PC-3 (cell line): ENCODE results near the gene GRIK5. TPM values are rescaled to one million over a fixed set of nuclear protein-coding genes. Genes with fewer than 3 reads are reported as not detected.

Experiments
- ATAC-seq: fragments of 200-7000 bp; cut with Tn5 transposase; 2 replicates; pipeline ENCODE4 v1.9.1; 2020; ENCODE audit warnings: mild to moderate bottlenecking, moderate library complexity
- BruUV-seq: library from RNA; stranded (reverse); fragments of 400-500 nt; replicated peaks from 2 replicates; lab custom pipeline; 2021; lab: Mats Ljungman, UMichigan
- CTCF ChIA-PET: fragments of 300-600 bp; sonication (Branson Sonifier 250); formaldehyde crosslinking; loops from one replicate; lab custom pipeline; 2022; ENCODE audit warnings: antibody characterized with exemption; lab: Charles Lee
- POLR2A ChIA-PET: fragments of 300-600 bp; sonication (Branson Sonifier 250); formaldehyde crosslinking; loops from one replicate; lab custom pipeline; 2022; ENCODE audit warnings: antibody characterized with exemption; ENCODE audit not compliant: unreplicated experiment; lab: Charles Lee
- DNase-seq: peaks from one replicate; pipeline ENCODE4 v3.0.0-alpha.2; 2015
- H2AFZ ChIP-seq: fragments of 300-600 bp; sonication (generic); 2 replicates; pipeline ENCODE4 v1.6.0; 2016; ENCODE audit warnings: antibody characterized with exemption, low read length
- H3F3A ChIP-seq: fragments of 300-600 bp; sonication (generic); one replicate; pipeline ENCODE4 v1.6.0; 2017; ENCODE audit warnings: antibody characterized with exemption, low read length, control low read depth, mild to moderate bottlenecking; ENCODE audit not compliant: unreplicated experiment
- H3K27ac ChIP-seq: fragments of 300-600 bp; sonication (generic); 2 replicates; pipeline ENCODE4 v1.5.1; 2016; ENCODE audit warnings: mild to moderate bottlenecking, low read length
- H3K27me3 ChIP-seq: fragments of 300-600 bp; sonication (generic); 2 replicates; pipeline ENCODE4 v1.6.1; 2016; ENCODE audit warnings: low read length, mixed read lengths
- H3K36me3 ChIP-seq: fragments of 300-600 bp; sonication (generic); 2 replicates; pipeline ENCODE4 v1.6.1; 2016; ENCODE audit warnings: low read depth, mixed run types, low read length, mixed read lengths
- H3K4me1 ChIP-seq: fragments of 300-600 bp; sonication (generic); 2 replicates; pipeline ENCODE4 v1.5.1; 2016; ENCODE audit warnings: low read length; ENCODE audit not compliant: insufficient read depth
- H3K4me2 ChIP-seq: fragments of 300-600 bp; sonication (generic); 2 replicates; pipeline ENCODE4 v1.6.0; 2016; ENCODE audit warnings: low read length
- H3K4me3 ChIP-seq: fragments of 300-600 bp; sonication (generic); 2 replicates; pipeline ENCODE4 v1.5.1; 2016; ENCODE audit warnings: mild to moderate bottlenecking, low read length, mixed read lengths
- H3K79me2 ChIP-seq: fragments of 300-600 bp; sonication (generic); 2 replicates; pipeline ENCODE4 v1.6.1; 2017; ENCODE audit warnings: low read length, mixed read lengths
- H3K9ac ChIP-seq: fragments of 300-600 bp; sonication (generic); 2 replicates; pipeline ENCODE4 v1.6.0; 2016; ENCODE audit warnings: mild to moderate bottlenecking, low read length
- H3K9me2 ChIP-seq: fragments of 300-600 bp; sonication (generic); replicated peaks from 2 replicates; pipeline ENCODE4 v1.6.1; 2016; ENCODE audit warnings: mixed run types, low read length, mixed read lengths
- H3K9me3 ChIP-seq: fragments of 300-600 bp; sonication (generic); 2 replicates; pipeline ENCODE4 v1.6.1; 2016; ENCODE audit warnings: low read length, mixed read lengths
- H4K20me1 ChIP-seq: fragments of 300-600 bp; sonication (generic); 2 replicates; pipeline ENCODE4 v1.6.1; 2016; ENCODE audit warnings: low read length, mixed read lengths
- EZH2 ChIP-seq: fragments of 300-600 bp; sonication (generic); IDR thresholded peaks from one replicate; pipeline ENCODE4 v1.6.1; 2017; ENCODE audit warnings: antibody characterized with exemption, mild to moderate bottlenecking, low read length; ENCODE audit not compliant: unreplicated experiment
- EZH2phosphoT487 ChIP-seq: fragments of 300-600 bp; sonication (generic); IDR thresholded peaks from 2 replicates; pipeline ENCODE4 v1.6.1; 2018; ENCODE audit warnings: mild to moderate bottlenecking, antibody characterized with exemption, low read length, borderline replicate concordance
- intact Hi-C: fragments of 100-400 bp; cut with micrococcal nuclease; formaldehyde crosslinking; loops from 2 replicates; pipeline ENCODE4 v1.9.0; 2023
- total RNA-seq: library from RNA; depleted of rRNA; stranded (reverse); fragments of >200 nt; gene quantifications from 2 replicates; pipeline ENCODE4 v1.2.3, GENCODE V29; 2014; rRNA removed
- TF ChIP-seq, protein P1 (sequence below): fragments of 300-600 bp; sonication (generic); conservative IDR thresholded peaks from 2 replicates; pipeline ENCODE4 v1.5.1; 2017; ENCODE audit warnings: antibody characterized with exemption, low read depth, mild to moderate bottlenecking, low read length

The GRIK5 gene
- total RNA-seq, 1 experiment from 2014 or later, result not detected

DNA sequence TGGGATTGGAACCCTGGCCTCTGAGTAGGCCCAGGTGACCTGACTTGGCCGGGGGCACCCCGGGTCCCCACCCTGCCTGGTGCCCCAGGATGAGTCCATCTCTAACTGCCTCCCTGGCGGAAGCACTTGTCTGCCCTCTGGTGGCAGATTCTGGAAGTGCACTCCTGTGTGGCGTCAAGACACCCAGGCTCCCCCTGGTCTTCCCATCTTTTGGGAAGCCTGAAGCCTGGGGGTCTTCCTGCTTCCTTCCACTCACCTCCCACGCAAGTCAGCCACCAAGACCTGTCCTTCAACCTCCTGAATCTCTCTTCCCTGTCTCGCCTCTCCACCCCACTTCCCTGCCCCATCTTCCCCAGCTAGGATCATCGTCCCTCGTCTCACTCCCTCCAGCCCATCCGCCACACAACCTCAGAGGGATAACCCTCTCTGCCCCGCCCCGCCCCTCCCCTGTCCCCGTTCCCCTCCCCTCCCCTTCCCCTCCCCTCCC, 118.3 kb downstream of the GRIK5 start:
- DNase-seq (peak; percentile 87), ATAC-seq (peak; percentile 90)
- Histone ChIP-seq H3K36me3 (no peaks in the 10 kb centered on the region), H3K9ac (no peak overlapping the region), H3K9me3 (no peaks in the 10 kb centered on the region), H3K4me2 (peak overlapping the region; percentile 67), H3K4me1 (no peaks in the 10 kb centered on the region), H3K4me3 (no peak overlapping the region), H3K79me2 (no peaks in the 10 kb centered on the region), H3K27me3 (no peaks in the 10 kb centered on the region), H3K27ac (no peak overlapping the region), H3F3A (no peaks in the 10 kb centered on the region), H2AFZ (peak overlapping the region; percentile 70; the same call in 1 of the 2 replicates), H3K9me2 (no peaks in the 10 kb centered on the region), H4K20me1 (no peaks in the 10 kb centered on the region)
- ChIA-PET CTCF (no interaction called here), POLR2A (no interaction called here)
- TF ChIP-seq EZH2 (no peak), EZH2phosphoT487 (no peak)
- TF ChIP-seq, protein P1, sequence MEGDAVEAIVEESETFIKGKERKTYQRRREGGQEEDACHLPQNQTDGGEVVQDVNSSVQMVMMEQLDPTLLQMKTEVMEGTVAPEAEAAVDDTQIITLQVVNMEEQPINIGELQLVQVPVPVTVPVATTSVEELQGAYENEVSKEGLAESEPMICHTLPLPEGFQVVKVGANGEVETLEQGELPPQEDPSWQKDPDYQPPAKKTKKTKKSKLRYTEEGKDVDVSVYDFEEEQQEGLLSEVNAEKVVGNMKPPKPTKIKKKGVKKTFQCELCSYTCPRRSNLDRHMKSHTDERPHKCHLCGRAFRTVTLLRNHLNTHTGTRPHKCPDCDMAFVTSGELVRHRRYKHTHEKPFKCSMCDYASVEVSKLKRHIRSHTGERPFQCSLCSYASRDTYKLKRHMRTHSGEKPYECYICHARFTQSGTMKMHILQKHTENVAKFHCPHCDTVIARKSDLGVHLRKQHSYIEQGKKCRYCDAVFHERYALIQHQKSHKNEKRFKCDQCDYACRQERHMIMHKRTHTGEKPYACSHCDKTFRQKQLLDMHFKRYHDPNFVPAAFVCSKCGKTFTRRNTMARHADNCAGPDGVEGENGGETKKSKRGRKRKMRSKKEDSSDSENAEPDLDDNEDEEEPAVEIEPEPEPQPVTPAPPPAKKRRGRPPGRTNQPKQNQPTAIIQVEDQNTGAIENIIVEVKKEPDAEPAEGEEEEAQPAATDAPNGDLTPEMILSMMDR, result peak; percentile 88
- intact Hi-C loops, result loop anchor here (10.0 kb wide), 1 partner anchor 157 kb away; the partner anchor contains the start of gene CEACAM3
- BruUV-seq, result no TSS peak

Other genes starting within 250 kb of the GRIK5 start
- not detected in 2 replicates for gene LYPD4, start 225.5 kb downstream of the GRIK5 start, total RNA-seq
- not detected in 2 replicates for gene DMRTC2, start 225.2 kb downstream of the GRIK5 start, total RNA-seq
- gene RPS19, start 210.0 kb downstream of the GRIK5 start, total RNA-seq, result 1,687 and 1,830 TPM in 2 replicates
- 0.11 TPM in 1 of 2 replicates, not detected in the other for gene CD79A, start 192.9 kb downstream of the GRIK5 start, total RNA-seq
- 50.8 and 64.3 TPM in 2 replicates for gene ARHGEF1, start 187.0 kb downstream of the GRIK5 start, total RNA-seq
- 0.11 and 0.58 TPM in 2 replicates for gene ERFL, start 141.8 kb downstream of the GRIK5 start, total RNA-seq
- 148 and 158 TPM in 2 replicates for gene RABAC1, start 110.9 kb downstream of the GRIK5 start, total RNA-seq
- 4.0 and 8.3 TPM in 2 replicates for gene ATP1A3, start 76.0 kb downstream of the GRIK5 start, total RNA-seq
- gene ZNF574, start 6.0 kb upstream of the GRIK5 start, total RNA-seq, result 14.4 and 15.2 TPM in 2 replicates
- gene POU2F2, start 62.2 kb upstream of the GRIK5 start, total RNA-seq, result 1.4 and 2.4 TPM in 2 replicates
- gene DEDD2, start 147.5 kb upstream of the GRIK5 start, total RNA-seq, result 34.4 and 38.2 TPM in 2 replicates
- 5.1 and 6.1 TPM in 2 replicates for gene ZNF526, start 150.1 kb upstream of the GRIK5 start, total RNA-seq
- gene GSK3A, start 172.4 kb upstream of the GRIK5 start, total RNA-seq, result 25.0 and 29.0 TPM in 2 replicates
- 17.0 and 40.2 TPM in 2 replicates for gene ERF, start 184.9 kb upstream of the GRIK5 start, total RNA-seq
- 9.8 and 21.4 TPM in 2 replicates for gene CIC, start 199.0 kb upstream of the GRIK5 start, total RNA-seq
- gene PRR19, start 231.9 kb upstream of the GRIK5 start, total RNA-seq, result not detected in 2 replicates
- gene PAFAH1B3, start 232.4 kb upstream of the GRIK5 start, total RNA-seq, result not detected in 2 replicates
- gene TMEM145, start 243.1 kb upstream of the GRIK5 start, total RNA-seq, result 0.29 and 0.69 TPM in 2 replicates